ENCODE results near the gene ABCG1. TPM values are rescaled to one million over a fixed set of nuclear protein-coding genes. Genes with fewer than 3 reads are reported as not detected.

ABCG1 gene
- polyA plus RNA-seq, 2 of the 4 experiments (the other 2 are of a cell fraction): 2.3 to 5.1 TPM

GRCh38 chr21:42252325-42252654 lies 33.4 kb downstream of the ABCG1 start:
- Histone ChIP-seq H3K9me3 (no peaks in the 10 kb centered on the region), H3K4me3 (no peak overlapping the region), H3K27ac (no peak overlapping the region), H3K4me2 (no peak overlapping the region), H3K4me1 (no peaks in the 10 kb centered on the region)
- no peak for ATAC-seq
- no peak for FAIRE-seq
- TF ChIP-seq, protein P1, sequence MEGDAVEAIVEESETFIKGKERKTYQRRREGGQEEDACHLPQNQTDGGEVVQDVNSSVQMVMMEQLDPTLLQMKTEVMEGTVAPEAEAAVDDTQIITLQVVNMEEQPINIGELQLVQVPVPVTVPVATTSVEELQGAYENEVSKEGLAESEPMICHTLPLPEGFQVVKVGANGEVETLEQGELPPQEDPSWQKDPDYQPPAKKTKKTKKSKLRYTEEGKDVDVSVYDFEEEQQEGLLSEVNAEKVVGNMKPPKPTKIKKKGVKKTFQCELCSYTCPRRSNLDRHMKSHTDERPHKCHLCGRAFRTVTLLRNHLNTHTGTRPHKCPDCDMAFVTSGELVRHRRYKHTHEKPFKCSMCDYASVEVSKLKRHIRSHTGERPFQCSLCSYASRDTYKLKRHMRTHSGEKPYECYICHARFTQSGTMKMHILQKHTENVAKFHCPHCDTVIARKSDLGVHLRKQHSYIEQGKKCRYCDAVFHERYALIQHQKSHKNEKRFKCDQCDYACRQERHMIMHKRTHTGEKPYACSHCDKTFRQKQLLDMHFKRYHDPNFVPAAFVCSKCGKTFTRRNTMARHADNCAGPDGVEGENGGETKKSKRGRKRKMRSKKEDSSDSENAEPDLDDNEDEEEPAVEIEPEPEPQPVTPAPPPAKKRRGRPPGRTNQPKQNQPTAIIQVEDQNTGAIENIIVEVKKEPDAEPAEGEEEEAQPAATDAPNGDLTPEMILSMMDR (IDR thresholded peaks at IDR 0.05): no peak
- TF ChIP-seq, protein P2, sequence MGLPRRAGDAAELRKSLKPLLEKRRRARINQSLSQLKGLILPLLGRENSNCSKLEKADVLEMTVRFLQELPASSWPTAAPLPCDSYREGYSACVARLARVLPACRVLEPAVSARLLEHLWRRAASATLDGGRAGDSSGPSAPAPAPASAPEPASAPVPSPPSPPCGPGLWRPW (IDR thresholded peaks at IDR 0.05): no peak
- TF ChIP-seq CHD4 (IDR thresholded peaks at IDR 0.05; ENCODE audit: borderline replicate concordance) (no peak), FOSL2 (IDR thresholded peaks at IDR 0.05) (no peak), FOSL2 (CRISPR knock-in tag; IDR thresholded peaks at IDR 0.05) (no peak), HDAC2 (IDR thresholded peaks at IDR 0.05) (no peak), HOXB5 (CRISPR knock-in tag; IDR thresholded peaks at IDR 0.05) (no peak), NFE2L2 (conservative IDR thresholded peaks at IDR 0.05; ENCODE audit: low read length) (no peak)
- WGBS (ENCODE audit: missing lambda C conversion rate): 59% methylated on average over 8 of the region's 8 CpGs
- DNase-seq (ENCODE audit: low read depth in 1 of 2, low spot score in 1 of 2): no peak
- POLR2A ChIA-PET: no interaction called here
- CTCF ChIA-PET: interaction anchor here (1.0 to 3.1 kb wide), 3 partner anchors 8 to 107 kb away, joined by 3 to 11 read pairs (median 4); no protein-coding TSS in a partner anchor

- 61% methylated on average over 6 of the region's 11 CpGs for WGBS (ENCODE audit: missing lambda C conversion rate)
- Histone ChIP-seq H3K4me1 (no peaks in the 10 kb centered on the region), H3K27ac (no peak overlapping the region), H3K4me3 (no peak overlapping the region), H3K4me2 (no peak overlapping the region), H3K9me3 (no peaks in the 10 kb centered on the region)
- no peak for FAIRE-seq
- DNase-seq (ENCODE audit: low read depth in 1 of 2, low spot score in 1 of 2): no peak
- no peak for ATAC-seq
- no peak for TF ChIP-seq REST (IDR thresholded peaks at IDR 0.05)
- TF ChIP-seq, protein P3, sequence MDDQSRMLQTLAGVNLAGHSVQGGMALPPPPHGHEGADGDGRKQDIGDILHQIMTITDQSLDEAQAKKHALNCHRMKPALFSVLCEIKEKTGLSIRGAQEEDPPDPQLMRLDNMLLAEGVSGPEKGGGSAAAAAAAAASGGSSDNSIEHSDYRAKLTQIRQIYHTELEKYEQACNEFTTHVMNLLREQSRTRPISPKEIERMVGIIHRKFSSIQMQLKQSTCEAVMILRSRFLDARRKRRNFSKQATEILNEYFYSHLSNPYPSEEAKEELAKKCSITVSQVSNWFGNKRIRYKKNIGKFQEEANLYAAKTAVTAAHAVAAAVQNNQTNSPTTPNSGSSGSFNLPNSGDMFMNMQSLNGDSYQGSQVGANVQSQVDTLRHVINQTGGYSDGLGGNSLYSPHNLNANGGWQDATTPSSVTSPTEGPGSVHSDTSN (IDR thresholded peaks at IDR 0.05): no peak
- no peak for TF ChIP-seq RAD21 (conservative IDR thresholded peaks at IDR 0.05 in 1 of 2, IDR thresholded peaks at IDR 0.05 in 1 of 2)
- no peak for TF ChIP-seq RNF2 (IDR thresholded peaks at IDR 0.05; ENCODE audit: borderline replicate concordance, low read depth)
- no peak for TF ChIP-seq CBX8 (IDR thresholded peaks at IDR 0.05)
- no peak for TF ChIP-seq HOXA7 (CRISPR knock-in tag; IDR thresholded peaks at IDR 0.05)
- no peak for TF ChIP-seq MAZ (IDR thresholded peaks at IDR 0.05; ENCODE audit: borderline replicate concordance, low read depth, low read length)
- TF ChIP-seq EP300 (IDR thresholded peaks at IDR 0.05): no peak
- TF ChIP-seq MYC (IDR thresholded peaks at IDR 0.05; ENCODE audit: borderline replicate concordance, low read length): no peak
- no peak for TF ChIP-seq GATA3 (IDR thresholded peaks at IDR 0.05; ENCODE audit: borderline replicate concordance)
- TF ChIP-seq SMC3 (IDR thresholded peaks at IDR 0.05): no peak
- TF ChIP-seq FOSB (CRISPR knock-in tag; IDR thresholded peaks at IDR 0.05): no peak
- TF ChIP-seq MAFK (IDR thresholded peaks at IDR 0.05; ENCODE audit: partially characterized antibody): no peak
- no peak for TF ChIP-seq ELK1 (IDR thresholded peaks at IDR 0.05; ENCODE audit: low read depth, low read length)
- ChIA-PET CTCF (interaction anchor here (0.6 to 3.1 kb wide), 3 partner anchors 8 to 241 kb away, joined by 4 to 11 read pairs (median 5); no protein-coding TSS in a partner anchor), POLR2A (no interaction called here)
Measured at GRCh38 chr21:42252778-42253340, 33.9 kb downstream of the ABCG1 start.
